ENCODE data around the gene SNRPA. TPM values are rescaled to one million over a fixed set of nuclear protein-coding genes. Genes with fewer than 3 reads are reported as not detected.
A peak's percentile ranks its signal among the peaks of the same experiment; 100 is the strongest.

SNRPA gene
- total and polyA plus RNA-seq, 2 of the 13 experiments (the other 11 are each of a cell fraction or from before 2014, with no cell fraction given), result 59.6 to 162 TPM

DNA sequence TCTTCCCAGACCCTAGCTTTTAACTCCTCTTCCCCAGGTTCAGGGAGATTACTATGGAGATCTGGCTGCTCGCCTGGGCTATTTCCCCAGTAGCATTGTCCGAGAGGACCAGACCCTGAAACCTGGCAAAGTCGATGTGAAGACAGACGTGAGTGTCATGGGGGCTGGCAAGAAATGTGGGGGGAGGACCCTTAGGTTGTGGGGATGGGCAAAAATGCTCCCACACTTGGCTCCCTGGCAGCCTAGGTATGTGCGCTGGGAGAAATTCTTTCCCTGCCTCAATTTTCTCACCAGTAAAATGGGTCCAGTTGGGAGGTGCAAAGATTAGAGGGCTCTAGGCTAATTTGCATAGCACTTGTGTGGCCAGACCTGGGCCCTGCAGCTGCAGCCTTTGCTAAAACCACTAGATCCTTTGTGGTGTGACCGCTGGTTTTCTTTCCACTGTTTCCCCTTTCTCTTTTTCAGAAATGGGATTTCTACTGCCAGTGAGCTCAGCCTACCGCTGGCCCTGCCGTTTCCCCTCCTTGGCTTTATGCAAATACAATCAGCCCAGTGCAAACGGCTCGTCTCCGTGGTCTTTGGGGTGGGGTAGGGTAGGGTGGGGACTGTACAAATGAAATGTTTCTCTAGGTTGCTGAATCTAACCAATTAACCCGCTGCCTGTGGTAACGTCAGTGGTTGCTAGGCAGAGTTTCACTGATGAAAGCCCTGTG, 26.1 kb downstream of the SNRPA start (continued):
- TF ChIP-seq ZNF34 (CRISPR knock-in tag; IDR thresholded peaks at IDR 0.05; ENCODE audit: borderline replicate concordance), result no peak
- no peak for TF ChIP-seq ZNF766 (CRISPR knock-in tag; IDR thresholded peaks at IDR 0.05; ENCODE audit: borderline replicate concordance)
- no peak for TF ChIP-seq SIX4 (CRISPR knock-in tag; IDR thresholded peaks at IDR 0.05)
- TF ChIP-seq HOXA3 (CRISPR knock-in tag; IDR thresholded peaks at IDR 0.05), result peak; percentile 17; the same call in 1 of the 2 replicates
- TF ChIP-seq MTA3 (CRISPR knock-in tag; IDR thresholded peaks at IDR 0.05), result no peak
- no peak for TF ChIP-seq HDAC1 (CRISPR knock-in tag; IDR thresholded peaks at IDR 0.05)
- no peak for TF ChIP-seq MEF2D (CRISPR knock-in tag; IDR thresholded peaks at IDR 0.05)
- TF ChIP-seq ZNF10 (CRISPR knock-in tag; IDR thresholded peaks at IDR 0.05; ENCODE audit: borderline replicate concordance, low read depth), result no peak
- TF ChIP-seq, protein P1, sequence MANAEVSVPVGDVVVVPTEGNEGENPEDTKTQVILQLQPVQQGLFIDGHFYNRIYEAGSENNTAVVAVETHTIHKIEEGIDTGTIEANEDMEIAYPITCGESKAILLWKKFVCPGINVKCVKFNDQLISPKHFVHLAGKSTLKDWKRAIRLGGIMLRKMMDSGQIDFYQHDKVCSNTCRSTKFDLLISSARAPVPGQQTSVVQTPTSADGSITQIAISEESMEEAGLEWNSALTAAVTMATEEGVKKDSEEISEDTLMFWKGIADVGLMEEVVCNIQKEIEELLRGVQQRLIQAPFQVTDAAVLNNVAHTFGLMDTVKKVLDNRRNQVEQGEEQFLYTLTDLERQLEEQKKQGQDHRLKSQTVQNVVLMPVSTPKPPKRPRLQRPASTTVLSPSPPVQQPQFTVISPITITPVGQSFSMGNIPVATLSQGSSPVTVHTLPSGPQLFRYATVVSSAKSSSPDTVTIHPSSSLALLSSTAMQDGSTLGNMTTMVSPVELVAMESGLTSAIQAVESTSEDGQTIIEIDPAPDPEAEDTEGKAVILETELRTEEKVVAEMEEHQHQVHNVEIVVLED (CRISPR knock-in tag; IDR thresholded peaks at IDR 0.05; ENCODE audit: borderline replicate concordance), result no peak
- TF ChIP-seq, protein P2, sequence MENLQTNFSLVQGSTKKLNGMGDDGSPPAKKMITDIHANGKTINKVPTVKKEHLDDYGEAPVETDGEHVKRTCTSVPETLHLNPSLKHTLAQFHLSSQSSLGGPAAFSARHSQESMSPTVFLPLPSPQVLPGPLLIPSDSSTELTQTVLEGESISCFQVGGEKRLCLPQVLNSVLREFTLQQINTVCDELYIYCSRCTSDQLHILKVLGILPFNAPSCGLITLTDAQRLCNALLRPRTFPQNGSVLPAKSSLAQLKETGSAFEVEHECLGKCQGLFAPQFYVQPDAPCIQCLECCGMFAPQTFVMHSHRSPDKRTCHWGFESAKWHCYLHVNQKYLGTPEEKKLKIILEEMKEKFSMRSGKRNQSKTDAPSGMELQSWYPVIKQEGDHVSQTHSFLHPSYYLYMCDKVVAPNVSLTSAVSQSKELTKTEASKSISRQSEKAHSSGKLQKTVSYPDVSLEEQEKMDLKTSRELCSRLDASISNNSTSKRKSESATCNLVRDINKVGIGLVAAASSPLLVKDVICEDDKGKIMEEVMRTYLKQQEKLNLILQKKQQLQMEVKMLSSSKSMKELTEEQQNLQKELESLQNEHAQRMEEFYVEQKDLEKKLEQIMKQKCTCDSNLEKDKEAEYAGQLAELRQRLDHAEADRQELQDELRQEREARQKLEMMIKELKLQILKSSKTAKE (CRISPR knock-in tag; IDR thresholded peaks at IDR 0.05; ENCODE audit: borderline replicate concordance), result no peak
- TF ChIP-seq LCORL (IDR thresholded peaks at IDR 0.05), result no peak
- TF ChIP-seq LCORL (CRISPR knock-in tag; IDR thresholded peaks at IDR 0.05), result 0 out of 2 replicates have a peak, but pooled peaks have one; percentile 4
- TF ChIP-seq ZNF614 (CRISPR knock-in tag; IDR thresholded peaks at IDR 0.05; ENCODE audit: borderline replicate concordance), result no peak
- TF ChIP-seq RCOR2 (CRISPR knock-in tag; IDR thresholded peaks at IDR 0.05), result peak; percentile 68; the same call in 1 of the 2 replicates
- TF ChIP-seq, protein P3, sequence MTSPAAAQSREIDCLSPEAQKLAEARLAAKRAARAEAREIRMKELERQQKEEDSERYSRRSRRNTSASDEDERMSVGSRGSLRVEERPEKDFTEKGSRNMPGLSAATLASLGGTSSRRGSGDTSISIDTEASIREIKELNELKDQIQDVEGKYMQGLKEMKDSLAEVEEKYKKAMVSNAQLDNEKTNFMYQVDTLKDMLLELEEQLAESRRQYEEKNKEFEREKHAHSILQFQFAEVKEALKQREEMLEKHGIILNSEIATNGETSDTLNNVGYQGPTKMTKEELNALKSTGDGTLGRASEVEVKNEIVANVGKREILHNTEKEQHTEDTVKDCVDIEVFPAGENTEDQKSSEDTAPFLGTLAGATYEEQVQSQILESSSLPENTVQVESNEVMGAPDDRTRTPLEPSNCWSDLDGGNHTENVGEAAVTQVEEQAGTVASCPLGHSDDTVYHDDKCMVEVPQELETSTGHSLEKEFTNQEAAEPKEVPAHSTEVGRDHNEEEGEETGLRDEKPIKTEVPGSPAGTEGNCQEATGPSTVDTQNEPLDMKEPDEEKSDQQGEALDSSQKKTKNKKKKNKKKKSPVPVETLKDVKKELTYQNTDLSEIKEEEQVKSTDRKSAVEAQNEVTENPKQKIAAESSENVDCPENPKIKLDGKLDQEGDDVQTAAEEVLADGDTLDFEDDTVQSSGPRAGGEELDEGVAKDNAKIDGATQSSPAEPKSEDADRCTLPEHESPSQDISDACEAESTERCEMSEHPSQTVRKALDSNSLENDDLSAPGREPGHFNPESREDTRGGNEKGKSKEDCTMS (CRISPR knock-in tag; conservative IDR thresholded peaks at IDR 0.05), result no peak
- no peak for TF ChIP-seq U2AF2 (IDR thresholded peaks at IDR 0.05; ENCODE audit: low read depth, low read length)
- no peak for TF ChIP-seq ZSCAN22 (CRISPR knock-in tag; IDR thresholded peaks at IDR 0.05)
- no peak for TF ChIP-seq ONECUT2 (CRISPR knock-in tag; IDR thresholded peaks at IDR 0.05)
- TF ChIP-seq, protein P4, sequence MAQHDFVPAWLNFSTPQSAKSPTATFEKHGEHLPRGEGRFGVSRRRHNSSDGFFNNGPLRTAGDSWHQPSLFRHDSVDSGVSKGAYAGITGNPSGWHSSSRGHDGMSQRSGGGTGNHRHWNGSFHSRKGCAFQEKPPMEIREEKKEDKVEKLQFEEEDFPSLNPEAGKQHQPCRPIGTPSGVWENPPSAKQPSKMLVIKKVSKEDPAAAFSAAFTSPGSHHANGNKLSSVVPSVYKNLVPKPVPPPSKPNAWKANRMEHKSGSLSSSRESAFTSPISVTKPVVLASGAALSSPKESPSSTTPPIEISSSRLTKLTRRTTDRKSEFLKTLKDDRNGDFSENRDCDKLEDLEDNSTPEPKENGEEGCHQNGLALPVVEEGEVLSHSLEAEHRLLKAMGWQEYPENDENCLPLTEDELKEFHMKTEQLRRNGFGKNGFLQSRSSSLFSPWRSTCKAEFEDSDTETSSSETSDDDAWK (CRISPR knock-in tag; IDR thresholded peaks at IDR 0.05), result no peak
- TF ChIP-seq SOX5 (CRISPR knock-in tag; IDR thresholded peaks at IDR 0.05; ENCODE audit: borderline replicate concordance), result no peak
- no peak for TF ChIP-seq SRSF4 (IDR thresholded peaks at IDR 0.05; ENCODE audit: low read depth, low read length, poor library complexity, severe bottlenecking)
- TF ChIP-seq ZMYM3 (CRISPR knock-in tag; IDR thresholded peaks at IDR 0.05), result peak; percentile 98
- TF ChIP-seq ZNF605 (CRISPR knock-in tag; IDR thresholded peaks at IDR 0.05), result peak; percentile 19; the same call in 1 of the 2 replicates
- TF ChIP-seq RFXANK (CRISPR knock-in tag; IDR thresholded peaks at IDR 0.05), result peak; percentile 100

Data from HepG2 (cell line).